Pons (tissue), 1 donor: ENCODE data around the gene SLC35F4.
A peak's percentile ranks its signal among the peaks of the same experiment; 100 is the strongest.

ENCODE experiments used
- DNase-seq: peaks from one replicate; pipeline ENCODE4 v3.0.0-alpha.2; 2016; ENCODE audit warnings: low spot score

SLC35F4 gene

DNA sequence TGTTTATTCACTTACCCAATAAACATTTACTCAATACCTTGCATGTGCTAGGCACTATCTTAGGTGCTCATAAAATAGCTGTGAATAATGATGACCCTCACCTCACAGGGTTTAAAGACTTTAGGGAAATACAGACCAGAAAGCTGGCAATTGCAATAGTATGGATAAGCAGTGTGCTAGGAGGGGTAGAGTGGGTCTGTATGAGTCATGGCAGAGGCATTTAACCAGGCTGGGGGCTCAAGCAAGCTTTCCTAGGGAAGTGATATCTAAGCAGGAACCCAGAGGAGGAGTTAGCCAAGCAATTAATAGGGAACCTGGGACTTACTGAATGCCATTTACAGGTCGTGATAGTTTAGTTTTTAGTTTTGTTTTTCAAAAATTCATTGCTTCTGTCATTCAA is 248.4 kb downstream of the SLC35F4 start:
- DNase-seq: no peak

DNA sequence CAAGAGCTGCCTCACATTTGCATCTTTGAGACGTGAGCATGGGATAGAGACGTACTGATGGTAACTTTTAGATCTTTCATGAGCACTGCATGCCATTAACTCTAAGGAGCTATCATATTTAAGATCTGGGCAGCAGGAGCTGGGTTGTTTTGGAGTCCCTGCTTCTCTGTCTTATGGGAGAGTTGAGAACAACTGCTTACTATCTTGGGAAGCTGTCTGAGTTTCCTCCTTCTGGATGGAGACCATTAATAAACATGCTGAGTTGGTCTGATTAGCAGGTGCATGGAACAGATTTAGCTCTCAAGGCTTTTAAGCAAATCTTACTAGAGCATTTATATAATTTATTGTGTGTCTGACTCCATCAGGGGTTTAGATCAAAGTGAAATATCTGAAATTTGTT is 252.9 kb downstream of the SLC35F4 start:
- no peak for DNase-seq

GRCh38 chr14:57611555-57612075 is 254.3 kb downstream of the SLC35F4 start:
- no peak for DNase-seq

GRCh38 chr14:57610631-57611030 is 255.3 kb downstream of the SLC35F4 start:
- DNase-seq: no peak

GRCh38 chr14:57609192-57610075 is 256.5 kb downstream of the SLC35F4 start:
- DNase-seq: no peak

DNA sequence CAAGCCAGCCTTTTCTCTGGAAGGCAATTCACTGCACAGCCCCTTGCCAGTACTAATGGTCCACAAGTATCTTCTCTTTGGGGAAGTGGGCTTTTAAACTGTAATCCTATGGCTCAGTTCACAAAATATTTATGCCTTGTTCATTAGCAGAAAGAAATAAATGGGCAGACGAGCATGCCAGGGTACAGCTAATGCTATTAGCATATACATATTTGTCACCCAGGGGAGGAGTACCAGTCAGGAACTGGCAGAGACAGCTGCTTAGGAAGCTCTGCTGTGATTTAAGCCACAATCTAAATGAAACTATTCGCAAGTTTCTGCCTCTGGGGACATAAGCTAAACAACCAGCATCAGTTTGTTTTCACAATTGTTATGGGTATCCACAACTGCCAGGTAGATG is 258.8 kb downstream of the SLC35F4 start:
- DNase-seq: no peak

- no peak for DNase-seq
These were observed 282.5 kb downstream of the SLC35F4 start for GRCh38 chr14:57583396-57583795.

DNA sequence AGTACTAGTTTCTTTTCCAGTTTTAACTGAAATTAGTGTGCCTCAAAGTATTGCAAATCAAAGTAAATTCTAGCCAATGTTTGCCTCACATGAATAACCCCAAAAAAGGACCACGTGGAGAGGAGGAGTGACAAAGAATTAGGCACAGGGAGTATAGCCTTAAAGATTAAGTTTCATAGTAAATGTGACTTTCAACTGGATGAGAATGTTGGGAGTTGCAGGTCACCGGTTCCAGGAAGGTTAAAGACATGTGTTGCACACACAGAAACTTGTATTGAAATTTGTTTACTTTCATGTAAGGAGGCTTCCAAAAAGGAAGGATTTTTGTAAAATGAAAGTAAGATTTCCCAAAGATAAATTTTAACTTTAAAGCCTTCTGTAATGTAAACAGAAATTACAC is 283.1 kb downstream of the SLC35F4 start:
- no peak for DNase-seq

GRCh38 chr14:57578801-57579200 is 287.1 kb downstream of the SLC35F4 start:
- DNase-seq: no peak

DNA sequence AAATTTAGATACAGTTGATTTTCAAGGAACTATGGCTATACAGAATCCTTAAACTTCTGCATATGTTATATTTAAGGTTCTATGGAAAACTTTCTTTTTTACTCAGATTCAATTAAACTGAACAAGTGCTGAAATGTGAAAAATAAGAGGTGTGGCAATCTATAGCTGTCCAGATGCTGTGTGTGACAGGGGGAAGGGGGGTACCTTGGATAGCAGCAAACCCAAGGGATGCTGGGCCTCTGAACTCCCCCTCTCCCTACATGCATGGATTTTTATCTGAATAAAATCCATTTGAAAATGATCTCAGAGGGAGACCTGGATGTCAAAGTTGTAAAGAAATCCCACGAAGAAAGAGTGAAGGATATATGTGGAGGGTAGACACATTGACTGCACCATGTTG is 289.4 kb downstream of the SLC35F4 start:
- no peak for DNase-seq

- no peak for DNase-seq
These were observed 290.4 kb downstream of the SLC35F4 start for GRCh38 chr14:57575482-57575881.

GRCh38 chr14:57574617-57575288 is 291.1 kb downstream of the SLC35F4 start:
- no peak for DNase-seq

GRCh38 chr14:57573173-57573572 is 292.7 kb downstream of the SLC35F4 start:
- no peak for DNase-seq

DNA sequence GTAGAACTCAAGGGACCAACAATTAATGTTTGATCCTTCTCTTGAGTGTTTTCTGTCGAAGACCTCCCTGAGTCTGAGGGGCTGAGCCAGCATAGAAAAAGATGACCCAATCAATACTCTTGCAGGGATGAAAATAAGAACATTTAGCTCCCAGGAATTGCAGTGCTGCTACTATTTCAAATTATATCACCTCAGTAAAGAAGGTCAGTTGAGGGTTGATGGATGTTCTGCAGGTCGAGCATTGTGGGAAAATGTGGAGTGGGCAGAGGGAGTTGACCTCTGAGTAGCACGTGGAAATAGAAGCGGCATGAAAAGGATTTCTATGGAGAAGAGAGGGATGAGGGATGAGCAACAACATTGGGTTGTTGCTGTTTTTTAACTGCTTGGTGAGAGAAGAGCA is 297.3 kb downstream of the SLC35F4 start:
- DNase-seq: no peak

DNA sequence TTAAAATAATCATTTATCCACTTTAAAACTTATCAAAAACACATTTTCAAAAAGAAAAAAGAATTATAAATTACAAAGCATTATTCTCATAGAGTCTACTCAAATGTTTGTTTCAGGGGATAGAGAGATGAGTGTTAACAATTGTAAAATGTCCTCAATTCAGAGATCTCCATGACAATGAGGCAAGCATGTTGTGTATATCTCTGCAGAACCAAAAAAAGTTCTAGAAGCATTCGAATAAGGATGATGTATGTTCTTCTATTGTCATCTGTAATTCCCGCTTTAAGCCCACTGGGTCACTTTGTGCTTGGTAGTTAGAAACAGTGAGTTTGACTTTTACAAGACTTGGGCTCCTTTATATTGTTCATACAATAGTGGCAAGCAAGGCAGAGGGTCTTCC is 298.7 kb downstream of the SLC35F4 start:
- no peak for DNase-seq

DNA sequence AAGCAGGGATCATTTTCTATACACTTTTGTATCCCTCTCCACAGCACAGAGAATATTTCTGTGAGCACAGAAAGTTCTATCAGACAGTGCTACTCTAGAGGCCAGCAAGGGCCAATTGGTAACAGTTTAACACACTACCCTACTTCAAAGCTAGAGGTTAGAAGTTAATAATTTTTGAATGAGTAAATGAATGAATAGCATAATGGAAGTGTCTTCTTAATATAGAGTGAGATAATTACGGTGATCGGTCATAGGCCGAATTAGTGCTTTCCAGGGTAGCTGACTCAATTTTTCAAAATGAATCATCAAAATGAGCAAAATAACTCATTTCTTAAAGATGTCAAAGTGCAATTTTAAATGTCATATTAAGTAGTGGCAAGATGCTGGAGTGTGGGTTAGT is 305.2 kb downstream of the SLC35F4 start:
- no peak for DNase-seq

GRCh38 chr14:57559576-57559975 is 306.3 kb downstream of the SLC35F4 start:
- DNase-seq: no peak

DNA sequence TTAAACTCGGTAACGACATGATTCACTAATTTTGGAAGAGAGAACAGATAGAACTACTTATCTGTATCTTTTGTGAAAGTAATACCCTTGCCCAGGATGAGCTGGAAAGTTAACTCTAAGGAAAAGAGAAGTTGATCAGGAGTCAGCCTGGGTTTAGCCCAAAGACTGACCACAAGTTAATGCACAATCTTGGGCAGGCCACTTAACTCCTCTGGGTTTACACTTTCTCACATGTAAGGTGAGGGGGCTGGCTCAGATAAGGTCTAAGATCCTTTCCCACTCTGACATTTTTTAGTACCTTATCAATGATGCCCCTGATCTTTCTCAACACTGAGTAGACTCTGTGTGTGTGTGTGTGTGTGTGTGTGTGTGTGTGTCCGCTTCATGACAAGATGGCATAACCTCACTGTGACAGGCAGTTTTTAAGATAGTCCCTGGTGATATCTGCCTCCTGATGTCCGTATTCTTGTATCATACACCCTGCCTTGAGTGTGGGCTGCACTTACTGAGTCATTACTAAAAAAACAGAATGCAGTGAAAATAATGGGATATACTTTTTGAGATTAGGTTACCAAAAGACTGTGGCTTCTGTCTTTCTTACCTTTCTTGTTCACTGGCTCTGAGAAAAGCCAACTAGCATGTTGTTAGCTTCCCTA is 316.0 kb downstream of the SLC35F4 start:
- DNase-seq: no peak

DNA sequence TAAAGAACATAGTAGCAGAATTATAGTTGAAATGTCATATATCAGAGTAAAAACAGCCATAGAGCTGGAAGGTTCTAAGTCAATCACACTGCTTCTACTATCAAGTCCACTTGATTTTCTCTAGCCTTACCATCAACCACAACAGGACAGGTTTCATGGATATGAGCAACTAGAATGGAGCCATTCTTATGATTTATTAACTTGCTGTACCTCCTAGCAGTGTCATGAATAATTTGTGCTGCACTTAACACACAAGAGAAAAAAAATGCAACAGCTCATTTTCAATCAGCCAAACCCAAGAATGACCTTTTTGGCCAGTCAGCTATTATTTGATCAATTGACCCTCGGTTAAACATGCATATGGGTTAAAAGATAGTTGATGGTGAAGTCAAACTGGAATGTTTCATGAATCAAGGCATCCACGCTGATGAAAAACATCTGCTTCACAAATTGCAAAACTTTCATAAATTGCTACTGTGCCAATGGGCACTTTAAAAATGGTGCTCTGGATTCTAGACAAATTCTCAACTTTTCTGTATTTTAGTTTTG is 316.8 kb downstream of the SLC35F4 start:
- no peak for DNase-seq

DNA sequence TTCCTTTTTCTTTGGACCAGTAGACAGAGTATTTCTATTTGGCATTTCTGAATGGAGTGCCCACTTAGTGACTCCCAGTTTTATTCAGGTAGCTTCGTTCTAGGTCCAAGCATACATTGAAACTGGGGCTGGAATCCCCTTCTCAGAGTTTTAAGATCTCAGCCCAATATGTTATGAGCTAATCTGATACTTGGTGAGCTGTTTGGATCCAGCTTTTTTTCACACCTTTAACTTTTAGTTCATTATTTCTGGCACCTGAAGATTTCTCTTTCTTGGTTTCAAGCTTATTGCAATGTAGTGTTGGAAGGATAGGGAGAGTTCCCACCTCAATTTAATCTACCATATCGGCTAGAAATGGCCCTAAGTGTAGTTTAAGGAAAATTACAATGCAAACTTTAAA is 318.8 kb downstream of the SLC35F4 start:
- no peak for DNase-seq

- DNase-seq: peak; percentile 12
These were observed 332.7 kb downstream of the SLC35F4 start for GRCh38 chr14:57533214-57533613.

DNA sequence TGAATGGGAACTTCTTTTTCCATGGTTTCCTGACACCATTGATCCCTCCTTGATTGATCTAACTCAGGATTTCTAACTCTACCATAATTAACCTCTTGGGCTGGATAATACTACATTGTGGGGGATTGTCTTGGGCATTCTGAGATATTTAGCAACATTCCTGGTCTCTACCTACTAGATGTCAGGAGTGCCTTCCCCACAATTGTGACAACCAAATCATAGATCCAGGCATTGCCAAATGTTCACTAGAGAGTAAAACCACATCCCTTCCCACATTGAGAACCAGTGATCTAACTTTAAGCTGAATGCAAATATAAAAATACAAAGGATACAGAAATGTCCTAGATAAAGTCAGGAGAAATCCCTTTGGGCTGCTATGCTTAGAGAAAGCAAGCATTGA is 335.3 kb downstream of the SLC35F4 start:
- no peak for DNase-seq
